Astrocyte (in vitro differentiated cells and primary cell): Measurements from ENCODE around the gene RTN4RL2.

Experiments
- EZH2 ChIP-seq: IDR thresholded peaks from 2 replicates; pipeline ENCODE4 v1.6.1; 2012; ENCODE audit warnings: mild to moderate bottlenecking, low read length, inconsistent platforms; ENCODE audit not compliant: insufficient read depth
- TF ChIP-seq, protein P1 (sequence below): IDR thresholded peaks from 2 replicates; pipeline ENCODE4 v1.5.1; 2011; ENCODE audit warnings: low read depth, mild to moderate bottlenecking, inconsistent platforms, low read length, moderate library complexity; ENCODE audit not compliant: insufficient read depth

DNA sequence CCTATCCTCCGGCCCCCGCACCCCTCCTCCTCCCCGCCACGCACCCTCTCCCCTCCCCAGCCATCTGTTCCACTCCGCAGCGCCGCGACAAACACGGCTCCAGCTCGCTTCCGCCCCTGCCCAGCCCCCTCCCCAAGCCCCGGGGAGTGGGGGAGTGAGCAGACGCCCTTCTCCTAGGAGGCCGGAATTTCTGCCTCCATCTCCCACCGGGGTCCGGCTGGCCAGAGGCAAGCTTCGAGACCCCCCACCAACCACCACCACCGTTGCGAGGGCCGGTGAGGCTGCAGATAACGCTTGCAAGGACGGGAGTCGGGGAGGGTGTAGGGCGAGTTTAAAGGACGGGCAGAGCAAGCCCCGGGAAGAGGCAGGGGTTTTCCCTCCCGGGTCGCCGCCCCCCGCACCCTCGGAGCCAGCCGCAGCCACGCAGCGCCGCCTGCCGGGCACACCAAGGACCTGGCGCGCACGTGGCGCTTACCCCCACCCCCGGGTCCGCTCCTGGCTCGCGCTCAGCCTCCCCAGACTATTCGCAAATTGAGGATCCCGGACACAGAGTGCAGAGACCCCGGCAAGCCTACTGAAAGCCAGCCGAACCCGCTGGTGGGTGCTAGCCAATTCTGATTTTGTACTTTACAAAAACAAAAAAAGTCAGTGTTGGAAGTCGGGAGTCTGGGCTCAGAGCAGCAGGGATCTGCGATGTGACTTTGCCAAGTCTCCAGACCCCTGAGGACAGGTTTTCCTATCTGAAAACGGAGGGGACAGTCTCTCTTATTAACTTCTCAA lies 22.6 kb downstream of the RTN4RL2 start:
- TF ChIP-seq, protein P1, sequence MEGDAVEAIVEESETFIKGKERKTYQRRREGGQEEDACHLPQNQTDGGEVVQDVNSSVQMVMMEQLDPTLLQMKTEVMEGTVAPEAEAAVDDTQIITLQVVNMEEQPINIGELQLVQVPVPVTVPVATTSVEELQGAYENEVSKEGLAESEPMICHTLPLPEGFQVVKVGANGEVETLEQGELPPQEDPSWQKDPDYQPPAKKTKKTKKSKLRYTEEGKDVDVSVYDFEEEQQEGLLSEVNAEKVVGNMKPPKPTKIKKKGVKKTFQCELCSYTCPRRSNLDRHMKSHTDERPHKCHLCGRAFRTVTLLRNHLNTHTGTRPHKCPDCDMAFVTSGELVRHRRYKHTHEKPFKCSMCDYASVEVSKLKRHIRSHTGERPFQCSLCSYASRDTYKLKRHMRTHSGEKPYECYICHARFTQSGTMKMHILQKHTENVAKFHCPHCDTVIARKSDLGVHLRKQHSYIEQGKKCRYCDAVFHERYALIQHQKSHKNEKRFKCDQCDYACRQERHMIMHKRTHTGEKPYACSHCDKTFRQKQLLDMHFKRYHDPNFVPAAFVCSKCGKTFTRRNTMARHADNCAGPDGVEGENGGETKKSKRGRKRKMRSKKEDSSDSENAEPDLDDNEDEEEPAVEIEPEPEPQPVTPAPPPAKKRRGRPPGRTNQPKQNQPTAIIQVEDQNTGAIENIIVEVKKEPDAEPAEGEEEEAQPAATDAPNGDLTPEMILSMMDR: peak; percentile 44
- TF ChIP-seq EZH2: peak; percentile 55
